Esophagus squamous epithelium (tissue), 5 donors: ENCODE results near the gene SNF8. TPM values are rescaled to one million over a fixed set of nuclear protein-coding genes. Genes with fewer than 3 reads are reported as not detected.

Experiments used
- DNase-seq: peaks from one replicate; lab custom pipeline; 2025; lab: John Stamatoyannopoulos, UW
- H3K27ac ChIP-seq, 4 donors: fragments of 200-600 bp; sonication (generic); one replicate each; pipeline ENCODE4 v1.5.1; 2016 to 2019; ENCODE audit warnings: mild to moderate bottlenecking in 1 of 4
- H3K27me3 ChIP-seq, 4 donors: fragments of 200-600 bp; sonication (generic); 1 replicate in 3 of 4; 2 replicates in 1 of 4; pipeline versions ENCODE4 v1.5.1 to v1.6.0; 2017 to 2021; ENCODE audit warnings: antibody characterized with exemption in 1 of 4
- H3K36me3 ChIP-seq, 3 donors: fragments of 200-600 bp; sonication (generic); one replicate each; pipeline ENCODE4 v1.5.1; 2016 to 2019
- H3K4me1 ChIP-seq, 3 donors: fragments of 200-600 bp; sonication (generic); one replicate each; pipeline ENCODE4 v1.5.1; 2017 to 2019
- H3K4me3 ChIP-seq, 4 donors: fragments of 200-600 bp; sonication (generic); 1 replicate in 3 of 4; 2 replicates in 1 of 4; pipeline ENCODE4 v1.5.1; 2016 to 2019; ENCODE audit warnings: mild to moderate bottlenecking in 2 of 4, moderate library complexity in 1 of 4
- H3K9me3 ChIP-seq, 3 donors: fragments of 200-600 bp; sonication (generic); one replicate each; pipeline ENCODE4 v1.5.1; 2016 to 2019
- POLR2A ChIP-seq, 4 donors: fragments of 450-650 bp; IDR thresholded peaks; one replicate each; pipeline ENCODE4 v1.6.1; 2017; ENCODE audit warnings: antibody characterized with exemption in 4 of 4, mild to moderate bottlenecking in 4 of 4, moderate library complexity in 3 of 4
- WGBS, 2 donors: methylation state at CpG; one replicate each; pipeline ENCODE4 v1.1.5; 2018; 5-methylcytosine and 5-hydroxymethylcytosine counted together
- intact Hi-C: fragments of 100-400 bp; cut with DNase I; formaldehyde crosslinking; loops from one replicate; pipeline ENCODE4 v1.15.0; 2022
- total RNA-seq, 4 donors: library from RNA; depleted of rRNA; stranded (reverse); fragments of >200 nt; gene quantifications; one replicate each; pipeline ENCODE4 v1.1.0, GENCODE V29; 2016
- TF ChIP-seq, protein P1 (sequence below), 6 experiments: fragments of 450-650 bp in 4 of 6; fragments of 200-600 bp in 2 of 6; sonication (generic) in 2 of 6; IDR thresholded peaks; one replicate each; pipeline ENCODE4 v1.5.1; 2016 to 2019; ENCODE audit warnings: antibody characterized with exemption in 6 of 6, mild to moderate bottlenecking in 4 of 6, moderate library complexity in 4 of 6
- donor health status: DM: yes; HTN: yes; CAD: no.

Gene SNF8
- total RNA-seq, 4 donors from 2014 or later: 39.0 to 64.7 (median 60.4) TPM

DNA sequence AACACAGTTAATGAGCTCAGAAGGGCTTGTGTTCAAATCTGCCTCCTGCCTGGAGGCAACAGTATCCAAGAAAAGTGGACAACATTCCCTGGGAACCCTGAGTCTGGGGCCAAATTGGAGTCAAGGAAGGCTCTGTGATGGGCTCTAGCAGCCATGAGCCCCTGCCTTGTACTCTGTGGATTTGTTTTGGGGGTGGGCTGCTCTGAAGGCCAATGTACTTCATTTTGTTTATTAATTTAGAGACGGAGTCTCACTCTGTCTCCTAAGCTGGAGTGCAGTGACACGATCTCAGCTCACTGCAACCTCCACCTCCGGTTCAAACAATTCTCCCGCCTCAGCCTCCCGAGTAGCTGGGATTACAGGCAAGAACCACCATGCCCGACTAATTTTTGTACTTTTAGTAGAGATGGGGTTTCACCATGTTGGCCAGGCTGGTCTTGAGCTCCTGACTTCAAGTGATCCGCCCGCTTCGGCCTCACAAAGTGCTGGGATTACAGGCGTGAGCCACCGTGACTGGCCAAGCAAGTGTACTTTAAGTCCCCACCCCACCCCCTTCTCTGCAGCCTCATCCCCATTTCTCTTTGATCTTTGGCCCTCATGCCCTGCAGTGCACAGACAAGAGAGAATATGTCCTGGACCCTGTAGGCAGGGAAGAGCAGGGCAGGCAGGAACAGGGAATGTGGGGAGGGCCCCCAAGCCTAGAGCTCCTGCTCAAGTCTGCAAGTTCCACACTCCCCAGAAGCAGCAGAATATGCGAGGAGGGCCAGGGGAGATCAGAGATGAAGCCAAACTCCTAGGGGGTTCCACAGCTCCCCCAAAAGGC is 26.4 kb upstream of the SNF8 start:
- 75 to 78% methylated on average over 7 to 12 of the region's 12 CpGs for WGBS, 2 donors
- peaks cover 0 to 99% (median 1%) of the 10 kb centered on the region in 4 donors for H3K27me3 ChIP-seq
- TF ChIP-seq, protein P1, sequence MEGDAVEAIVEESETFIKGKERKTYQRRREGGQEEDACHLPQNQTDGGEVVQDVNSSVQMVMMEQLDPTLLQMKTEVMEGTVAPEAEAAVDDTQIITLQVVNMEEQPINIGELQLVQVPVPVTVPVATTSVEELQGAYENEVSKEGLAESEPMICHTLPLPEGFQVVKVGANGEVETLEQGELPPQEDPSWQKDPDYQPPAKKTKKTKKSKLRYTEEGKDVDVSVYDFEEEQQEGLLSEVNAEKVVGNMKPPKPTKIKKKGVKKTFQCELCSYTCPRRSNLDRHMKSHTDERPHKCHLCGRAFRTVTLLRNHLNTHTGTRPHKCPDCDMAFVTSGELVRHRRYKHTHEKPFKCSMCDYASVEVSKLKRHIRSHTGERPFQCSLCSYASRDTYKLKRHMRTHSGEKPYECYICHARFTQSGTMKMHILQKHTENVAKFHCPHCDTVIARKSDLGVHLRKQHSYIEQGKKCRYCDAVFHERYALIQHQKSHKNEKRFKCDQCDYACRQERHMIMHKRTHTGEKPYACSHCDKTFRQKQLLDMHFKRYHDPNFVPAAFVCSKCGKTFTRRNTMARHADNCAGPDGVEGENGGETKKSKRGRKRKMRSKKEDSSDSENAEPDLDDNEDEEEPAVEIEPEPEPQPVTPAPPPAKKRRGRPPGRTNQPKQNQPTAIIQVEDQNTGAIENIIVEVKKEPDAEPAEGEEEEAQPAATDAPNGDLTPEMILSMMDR (IDR thresholded peaks at IDR 0.05): no peak
- TF ChIP-seq POLR2A (IDR thresholded peaks at IDR 0.05): no peak
- H3K4me1 ChIP-seq: peaks cover 0 to 7% (median 0%) of the 10 kb centered on the region in 3 donors
- H3K9me3 ChIP-seq: no peaks in the 10 kb centered on the region
- no peak overlapping the region for H3K4me3 ChIP-seq
- no peaks in the 10 kb centered on the region for H3K36me3 ChIP-seq
- intact Hi-C loops: no loop called here
- no peak overlapping the region for H3K27ac ChIP-seq
- DNase-seq: no peak

DNA sequence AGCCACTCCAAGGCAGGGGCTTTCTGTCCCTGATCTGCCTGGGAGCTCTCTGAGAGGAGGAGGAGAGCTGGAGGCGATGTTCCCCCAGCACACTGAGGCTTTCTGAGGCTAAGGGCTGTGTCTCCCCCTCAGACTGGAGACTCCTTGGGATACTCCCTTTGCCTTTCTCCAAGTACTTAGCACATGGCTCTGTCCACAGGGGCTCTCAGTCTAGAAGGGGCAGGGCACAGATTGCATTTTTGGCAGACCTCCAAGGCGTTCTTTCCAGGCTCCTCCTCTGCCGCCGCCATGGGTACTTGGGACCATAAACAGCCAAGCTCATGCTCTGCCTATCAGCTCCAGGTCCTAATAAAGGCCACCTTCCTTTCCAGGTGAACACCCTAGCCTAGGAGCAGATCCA is 25.6 kb upstream of the SNF8 start:
- intact Hi-C loops: no loop called here
- no peaks in the 10 kb centered on the region for H3K36me3 ChIP-seq
- 45 to 53% methylated on average over 3 of the region's 4 CpGs for WGBS, 2 donors
- TF ChIP-seq POLR2A (IDR thresholded peaks at IDR 0.05): no peak
- TF ChIP-seq, protein P1 (IDR thresholded peaks at IDR 0.05): no peak
- peaks cover 0 to 7% (median 0%) of the 10 kb centered on the region in 3 donors for H3K4me1 ChIP-seq
- H3K4me3 ChIP-seq: no peak overlapping the region
- no peak overlapping the region for H3K27ac ChIP-seq
- DNase-seq: no peak
- H3K9me3 ChIP-seq: no peaks in the 10 kb centered on the region
- H3K27me3 ChIP-seq: peaks cover 0 to 96% (median 1%) of the 10 kb centered on the region in 4 donors

DNA sequence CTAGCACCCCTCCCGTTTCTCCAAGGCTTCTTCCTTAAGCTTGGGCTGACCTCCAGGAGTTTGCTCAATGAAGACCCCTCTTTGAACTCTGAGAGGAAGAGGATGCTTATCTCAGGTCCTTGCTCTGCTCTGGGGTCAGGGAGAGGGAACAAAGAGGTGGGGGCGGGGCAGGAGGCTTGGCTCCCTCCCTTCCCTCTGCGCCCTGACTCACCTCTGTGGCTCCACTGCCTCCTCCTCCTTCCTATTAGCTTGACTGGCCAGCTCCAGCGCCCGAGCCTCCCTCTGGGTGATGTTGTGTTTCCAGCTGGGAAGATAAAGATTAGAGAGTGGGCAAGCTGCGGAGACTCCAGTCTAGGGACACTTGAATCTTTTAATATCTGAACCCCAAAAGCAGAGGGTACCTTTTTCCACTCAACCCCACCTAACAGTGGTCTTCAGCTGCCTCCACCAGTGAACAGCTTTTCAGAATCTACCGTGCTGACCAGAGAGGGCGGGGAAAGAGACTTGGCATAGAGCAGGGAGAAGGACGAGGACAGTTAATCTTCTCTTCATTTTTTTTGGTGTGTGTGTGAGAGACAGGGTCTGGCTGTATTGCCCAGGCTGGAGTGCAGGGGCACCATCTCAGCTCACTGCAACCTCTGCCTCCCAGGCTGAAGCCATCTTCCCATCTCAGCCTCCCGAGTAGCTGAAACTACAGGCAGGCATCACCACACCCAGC is 17.0 kb upstream of the SNF8 start:
- no peak for DNase-seq

DNA sequence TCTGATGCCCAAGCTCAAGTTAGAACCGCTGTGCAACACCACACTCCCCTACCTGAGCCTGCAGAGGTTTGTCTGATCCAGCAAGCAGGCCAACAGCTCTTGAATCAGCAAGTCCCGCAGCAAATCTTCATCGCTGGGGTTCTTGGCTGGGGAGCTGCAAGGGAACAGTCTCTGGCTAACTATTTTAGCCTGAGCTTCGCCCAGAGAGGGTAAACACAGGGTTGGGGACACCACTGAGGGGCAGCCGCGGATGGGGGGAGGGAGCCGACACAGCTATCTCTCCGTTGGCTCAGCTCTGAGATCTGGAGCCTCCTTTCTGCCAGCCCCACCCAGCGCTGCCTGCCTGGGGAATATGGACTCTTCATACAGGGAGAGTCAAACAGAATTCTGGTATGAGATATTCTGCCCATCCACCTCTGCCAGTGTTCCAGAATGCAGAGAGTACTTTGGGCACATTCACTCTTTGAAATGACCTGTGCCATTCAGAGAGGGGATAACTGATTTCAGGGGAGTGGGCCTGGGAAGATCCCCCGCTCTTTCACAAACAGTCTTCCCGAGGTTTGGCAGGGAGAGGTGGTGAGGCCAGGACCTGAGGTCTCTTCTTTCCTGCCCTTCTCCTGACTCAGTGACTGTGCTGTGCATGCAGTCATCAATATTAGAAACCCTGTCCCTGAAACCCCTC is 16.3 kb upstream of the SNF8 start:
- WGBS, 2 donors: 35 to 69% methylated on average over 2 to 5 of the region's 11 CpGs
- Histone ChIP-seq H3K27me3 (peaks cover 0 to 78% (median 3%) of the 10 kb centered on the region in 4 donors), H3K9me3 (no peaks in the 10 kb centered on the region), H3K4me3 (no peak overlapping the region), H3K36me3 (no peaks in the 10 kb centered on the region), H3K4me1 (peaks cover 0 to 4% (median 0%) of the 10 kb centered on the region in 3 donors), H3K27ac (no peak overlapping the region)
- intact Hi-C loops: no loop called here
- no peak for TF ChIP-seq POLR2A (IDR thresholded peaks at IDR 0.05)
- TF ChIP-seq, protein P1 (IDR thresholded peaks at IDR 0.05): no peak
- no peak for DNase-seq

More for the DNA sequence above, 17.0 kb upstream of the SNF8 start:
- WGBS, 2 donors: 23 to 30% methylated on average over 6 of the region's 10 CpGs
- Histone ChIP-seq H3K27me3 (peaks cover 0 to 80% (median 3%) of the 10 kb centered on the region in 4 donors), H3K4me1 (peaks cover 0 to 4% (median 0%) of the 10 kb centered on the region in 3 donors), H3K27ac (no peak overlapping the region), H3K36me3 (no peaks in the 10 kb centered on the region), H3K9me3 (no peaks in the 10 kb centered on the region), H3K4me3 (no peak overlapping the region)
- intact Hi-C loops: no loop called here
- TF ChIP-seq POLR2A (IDR thresholded peaks at IDR 0.05): no peak
- TF ChIP-seq, protein P1 (IDR thresholded peaks at IDR 0.05): no peak
